IPS-20b (cell line): ENCODE results near the gene NDUFC2.
"Not testable (repeated sequence)": the region's sequence is repeated elsewhere in the genome, so short reads cannot be mapped to it uniquely, and the experiment has no call there.

Source experiments
- H3K27ac ChIP-seq: one replicate; pipeline ENCODE4 v1.5.1; 2013; ENCODE audit warnings: low read length
- H3K27me3 ChIP-seq: 2 replicates; pipeline ENCODE4 v1.6.1; 2013; ENCODE audit warnings: mild to moderate bottlenecking, low read length, inconsistent platforms; ENCODE audit not compliant: insufficient read depth
- H3K36me3 ChIP-seq: 2 replicates; pipeline ENCODE4 v1.6.1; 2013; ENCODE audit warnings: low read depth, mild to moderate bottlenecking, inconsistent platforms, low read length, moderate library complexity; ENCODE audit not compliant: insufficient read depth
- H3K4me1 ChIP-seq: 2 replicates; pipeline ENCODE4 v1.6.1; 2013; ENCODE audit warnings: mild to moderate bottlenecking, control low read depth, inconsistent platforms, low read length, moderate library complexity; ENCODE audit not compliant: insufficient read depth
- H3K4me3 ChIP-seq: 2 replicates; pipeline ENCODE4 v1.5.1; 2013; ENCODE audit warnings: mild to moderate bottlenecking, low read length, inconsistent platforms
- H3K9ac ChIP-seq: 2 replicates; pipeline ENCODE4 v1.6.1; 2013; ENCODE audit warnings: low read depth, mild to moderate bottlenecking, inconsistent platforms, low read length, moderate library complexity
- H3K9me3 ChIP-seq: 2 replicates; pipeline ENCODE4 v1.6.1; 2013; ENCODE audit warnings: mild to moderate bottlenecking, low read depth, low read length, inconsistent platforms; ENCODE audit not compliant: insufficient read depth

The NDUFC2 gene

DNA sequence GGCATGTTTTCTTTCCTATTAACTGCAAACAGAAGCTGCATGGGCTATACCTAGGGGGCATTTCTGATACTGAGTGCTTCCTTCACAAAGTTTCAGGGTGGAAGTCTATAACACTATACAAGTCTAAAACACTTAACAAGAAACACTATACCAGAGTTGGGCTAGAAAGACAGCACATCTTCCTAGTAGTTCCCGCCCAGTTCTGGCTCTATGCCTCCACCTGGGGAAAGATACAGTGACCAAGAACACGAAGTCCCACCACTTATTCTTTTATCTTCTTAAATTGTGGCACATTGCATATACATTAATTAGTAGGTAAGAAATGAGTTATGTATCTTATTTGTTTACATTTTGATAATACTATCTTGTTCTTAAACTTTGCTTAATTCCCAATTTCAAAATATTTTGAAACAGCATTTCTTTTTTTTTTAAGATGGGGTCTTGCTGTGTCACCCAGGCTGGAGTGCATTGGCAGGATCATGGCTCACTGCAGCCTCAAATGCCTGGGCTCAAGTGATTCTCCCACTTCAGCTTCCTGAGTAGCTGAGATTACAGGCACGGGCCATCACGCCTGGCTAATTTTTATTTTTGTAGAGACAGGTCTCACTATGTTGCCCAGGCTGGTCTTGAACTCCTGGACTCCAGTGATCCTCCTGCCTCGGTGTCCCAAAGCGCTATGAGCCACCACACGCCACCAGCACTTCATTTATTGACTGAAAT lies 18.2 kb upstream of the NDUFC2 start:
- Histone ChIP-seq H3K9me3 (no peaks in the 10 kb centered on the region), H3K27me3 (no peaks in the 10 kb centered on the region), H3K4me3 (no peak overlapping the region), H3K4me1 (no peaks in the 10 kb centered on the region), H3K27ac (no peak overlapping the region), H3K36me3 (peaks cover 44% of the 10 kb centered on the region), H3K9ac (no peak overlapping the region)

DNA sequence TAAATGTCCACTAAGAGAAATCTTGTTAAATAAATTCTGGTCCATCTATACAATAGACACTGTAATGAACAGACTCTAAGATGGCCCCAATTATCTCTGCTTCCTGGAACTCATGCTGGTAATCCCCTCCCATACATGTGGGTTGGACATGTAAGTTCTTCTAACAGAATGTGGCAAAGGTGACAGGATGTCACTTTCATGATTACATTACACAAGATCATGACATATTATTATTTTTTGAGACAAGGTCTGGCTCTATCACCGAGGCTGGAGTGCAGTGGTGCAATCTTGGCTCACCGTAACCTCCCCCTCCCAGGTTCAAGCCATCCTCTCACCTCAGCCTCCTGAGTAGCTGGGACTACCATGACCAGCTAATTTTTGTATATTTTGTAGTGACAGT lies 14.6 kb upstream of the NDUFC2 start:
- no peak overlapping the region for H3K27ac ChIP-seq
- no peaks in the 10 kb centered on the region for H3K27me3 ChIP-seq
- no peak overlapping the region for H3K9ac ChIP-seq
- H3K36me3 ChIP-seq, result peaks cover 16% of the 10 kb centered on the region
- H3K4me1 ChIP-seq, result no peaks in the 10 kb centered on the region
- H3K4me3 ChIP-seq, result no peak overlapping the region
- no peaks in the 10 kb centered on the region for H3K9me3 ChIP-seq

GRCh38 chr11:78086521-78087074 lies 6.9 kb upstream of the NDUFC2 start:
- not testable (repeated sequence) for H3K27me3 ChIP-seq, H3K4me1 ChIP-seq, H3K27ac ChIP-seq, H3K9me3 ChIP-seq, H3K36me3 ChIP-seq, H3K4me3 ChIP-seq, H3K9ac ChIP-seq

DNA sequence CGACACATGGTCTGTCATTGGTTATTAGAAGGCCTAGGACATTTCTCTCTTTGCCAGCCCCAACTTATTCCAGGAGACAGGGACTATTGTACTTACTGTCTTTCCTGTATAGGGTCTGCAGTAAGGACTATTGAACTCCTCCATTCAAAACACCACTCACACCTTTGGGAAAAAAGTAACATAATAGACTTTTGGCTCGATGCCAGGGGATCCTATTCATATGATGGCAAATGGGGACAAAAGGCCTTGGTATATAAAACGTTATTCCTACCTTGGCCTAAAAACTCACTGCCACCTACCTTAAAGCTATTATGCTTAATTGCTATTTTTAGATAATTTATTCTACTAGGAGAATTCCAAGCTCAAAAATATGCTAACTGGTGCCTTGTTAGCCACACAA lies 6.3 kb upstream of the NDUFC2 start:
- Histone ChIP-seq H3K36me3 (no peaks in the 10 kb centered on the region), H3K27me3 (no peaks in the 10 kb centered on the region), H3K27ac (no peak overlapping the region), H3K4me3 (no peak overlapping the region), H3K4me1 (no peaks in the 10 kb centered on the region), H3K9ac (no peak overlapping the region), H3K9me3 (no peaks in the 10 kb centered on the region)

GRCh38 chr11:78084506-78084905 lies 4.8 kb upstream of the NDUFC2 start:
- not testable (repeated sequence) for H3K9ac ChIP-seq, H3K36me3 ChIP-seq, H3K27me3 ChIP-seq, H3K4me3 ChIP-seq, H3K27ac ChIP-seq, H3K4me1 ChIP-seq, H3K9me3 ChIP-seq

DNA sequence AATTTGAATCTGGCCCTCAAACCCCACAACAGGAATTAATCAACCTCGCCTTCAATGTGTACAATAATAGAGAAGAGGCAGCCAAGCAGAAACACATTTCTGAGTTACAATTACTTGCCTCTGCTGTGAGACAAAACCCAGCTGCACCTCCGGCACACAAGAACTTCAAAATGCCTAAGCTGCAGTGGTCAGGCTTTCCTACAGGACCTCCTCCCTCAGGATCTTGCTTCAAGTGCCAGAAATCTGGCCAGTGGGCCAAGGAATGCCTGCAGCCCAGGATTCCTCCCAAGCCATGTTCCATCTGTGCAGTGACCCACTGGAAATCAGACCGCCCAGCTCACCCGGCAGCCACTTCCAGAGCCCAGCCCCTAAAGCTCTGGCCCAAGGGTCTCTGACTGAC lies 3.4 kb upstream of the NDUFC2 start:
- H3K4me1 ChIP-seq, result 0 out of 2 replicates have a peak, but pooled peaks cover 5% of the 10 kb centered on the region
- no peaks in the 10 kb centered on the region for H3K27me3 ChIP-seq
- H3K9ac ChIP-seq, result no peak overlapping the region
- H3K36me3 ChIP-seq, result no peaks in the 10 kb centered on the region
- H3K4me3 ChIP-seq, result no peak overlapping the region
- no peak overlapping the region for H3K27ac ChIP-seq
- H3K9me3 ChIP-seq, result no peaks in the 10 kb centered on the region

DNA sequence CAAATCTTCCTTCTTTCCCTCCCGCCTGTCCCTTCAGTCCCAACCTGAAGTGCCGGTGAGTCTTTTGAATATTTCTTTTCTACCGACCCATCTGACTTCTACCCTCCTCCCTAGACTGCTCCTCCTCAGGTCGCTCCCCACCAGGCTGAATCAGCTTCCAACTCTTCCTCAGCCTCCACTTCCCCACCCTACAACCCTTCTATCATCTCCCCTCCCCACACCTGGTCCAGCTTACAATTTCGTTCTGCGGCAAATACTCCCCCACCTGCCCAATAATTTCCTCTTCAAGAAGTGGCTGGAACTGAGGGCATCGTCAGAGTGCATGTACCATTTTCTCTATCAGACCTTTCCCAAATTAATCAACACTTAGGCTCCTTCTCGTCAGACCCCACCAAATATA lies 2.5 kb upstream of the NDUFC2 start:
- Histone ChIP-seq H3K4me3 (no peak overlapping the region), H3K27ac (no peak overlapping the region), H3K9me3 (no peaks in the 10 kb centered on the region), H3K9ac (no peak overlapping the region), H3K27me3 (no peaks in the 10 kb centered on the region), H3K4me1 (0 out of 2 replicates have a peak, but pooled peaks cover 7% of the 10 kb centered on the region), H3K36me3 (no peaks in the 10 kb centered on the region; the same call in 1 of the 2 replicates)

- H3K4me3 ChIP-seq, result no peak overlapping the region
- H3K27ac ChIP-seq, result no peak overlapping the region
- H3K36me3 ChIP-seq, result no peaks in the 10 kb centered on the region; the same call in 1 of the 2 replicates
- H3K9me3 ChIP-seq, result no peaks in the 10 kb centered on the region
- no peak overlapping the region for H3K9ac ChIP-seq
- no peaks in the 10 kb centered on the region for H3K27me3 ChIP-seq
- H3K4me1 ChIP-seq, result 0 out of 2 replicates have a peak, but pooled peaks cover 7% of the 10 kb centered on the region
These were observed 1.9 kb upstream of the NDUFC2 start for GRCh38 chr11:78081583-78081982.

GRCh38 chr11:78080818-78081495 lies 1.3 kb upstream of the NDUFC2 start:
- no peak overlapping the region for H3K9ac ChIP-seq
- H3K27ac ChIP-seq, result no peak overlapping the region
- no peaks in the 10 kb centered on the region; the same call in 1 of the 2 replicates for H3K36me3 ChIP-seq
- 0 out of 2 replicates have a peak, but pooled peaks cover 7% of the 10 kb centered on the region for H3K4me1 ChIP-seq
- no peaks in the 10 kb centered on the region for H3K27me3 ChIP-seq
- H3K4me3 ChIP-seq, result no peak overlapping the region
- H3K9me3 ChIP-seq, result no peaks in the 10 kb centered on the region

DNA sequence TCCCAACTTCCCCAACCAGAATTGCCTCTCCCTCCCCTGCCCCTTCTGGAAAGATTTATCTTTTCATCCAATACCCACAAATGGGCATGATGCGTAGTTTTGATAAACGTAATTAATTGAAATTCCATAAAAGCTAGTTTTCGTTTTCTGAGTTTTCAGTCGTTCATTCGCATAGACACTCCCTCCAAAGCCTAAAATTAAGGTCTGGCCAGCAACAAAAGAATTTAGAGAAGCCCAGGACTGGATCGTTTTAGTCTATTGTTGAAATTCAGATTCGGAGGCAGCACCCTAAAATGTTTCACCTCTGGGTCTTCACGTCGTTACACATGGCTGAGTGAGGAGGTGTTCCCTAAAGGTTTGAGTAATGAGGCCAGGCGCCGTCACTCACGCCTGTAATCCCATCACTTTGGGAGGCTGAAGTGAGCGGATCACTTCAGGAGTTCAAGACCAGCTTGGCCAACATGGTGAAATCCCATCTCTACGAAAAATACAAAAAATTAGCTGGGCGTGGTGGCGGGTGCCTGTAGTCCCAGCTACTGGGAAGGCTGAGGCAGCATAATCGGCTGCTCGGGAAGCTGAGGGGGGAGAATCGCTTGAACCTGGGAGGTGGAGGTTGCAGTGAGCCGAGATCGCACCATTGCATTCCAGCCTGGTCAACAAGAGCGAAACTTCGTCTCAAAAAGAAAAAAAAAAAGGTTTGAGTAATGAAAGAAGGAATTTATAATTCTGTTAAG lies 589 bp upstream of the NDUFC2 start:
- H3K27me3 ChIP-seq, result no peaks in the 10 kb centered on the region
- no peaks in the 10 kb centered on the region; the same call in 1 of the 2 replicates for H3K36me3 ChIP-seq
- peak overlapping the region; percentile 92 for H3K9ac ChIP-seq
- peak overlapping the region; percentile 98 for H3K4me3 ChIP-seq
- no peak overlapping the region for H3K27ac ChIP-seq
- H3K4me1 ChIP-seq, result 0 out of 2 replicates have a peak, but pooled peaks cover 7% of the 10 kb centered on the region
- no peaks in the 10 kb centered on the region for H3K9me3 ChIP-seq

- no peak overlapping the region for H3K27ac ChIP-seq
- H3K4me1 ChIP-seq, result 0 out of 2 replicates have a peak, but pooled peaks cover 7% of the 10 kb centered on the region
- no peaks in the 10 kb centered on the region for H3K9me3 ChIP-seq
These were observed 1.2 kb downstream of the NDUFC2 start for GRCh38 chr11:78078218-78079167.

More at GRCh38 chr11:78078218-78079167, 1.2 kb downstream of the NDUFC2 start:
- Histone ChIP-seq H3K36me3 (no peaks in the 10 kb centered on the region; the same call in 1 of the 2 replicates), H3K4me3 (peak overlapping the region; percentile 98), H3K9ac (peak overlapping the region; percentile 92), H3K27me3 (no peaks in the 10 kb centered on the region)
